Measurements from ENCODE around the gene DNAJB14. TPM values are rescaled to one million over a fixed set of nuclear protein-coding genes. Genes with fewer than 3 reads are reported as not detected.

Gene DNAJB14
- total RNA-seq, 1 experiment from 2014 or later, result 41.0 TPM

GRCh38 chr4:99857307-99857706, 89.1 kb downstream of the DNAJB14 start:
- Mint-ChIP-seq H3K27me3 (ENCODE audit: low read depth) (no peaks in the 10 kb centered on the region; the same call in 1 of the 2 replicates), H3K4me3 (no peak overlapping the region), H3K36me3 (ENCODE audit: insufficient read depth in 1 of 3, low read depth in 3 of 3) (no peaks in the 10 kb centered on the region), H3K4me1 (peaks cover 7 to 11% of the 10 kb centered on the region in 2 experiments), H3K9me3 (no peaks in the 10 kb centered on the region), H3K27ac (no peak overlapping the region)
- H3K4ac ChIP-seq (ENCODE audit: low read depth, low read length), result no peak overlapping the region
- no peak overlapping the region for H3T11ph ChIP-seq (ENCODE audit: low read length)
- no peak overlapping the region for H2AFZ ChIP-seq (ENCODE audit: low read length)
- no peak overlapping the region for H3K27ac ChIP-seq (ENCODE audit: insufficient read length, low read depth, low read length)
- H4K5ac ChIP-seq (ENCODE audit: insufficient read length, low read depth, low read length), result no peak overlapping the region
- H3K56ac ChIP-seq (ENCODE audit: insufficient read length, low read depth, low read length), result no peak overlapping the region
- H3K4me2 ChIP-seq (ENCODE audit: insufficient read depth, insufficient read length, low read length), result no peak overlapping the region
- no peak overlapping the region for H3K14ac ChIP-seq (ENCODE audit: insufficient read depth, low read length)
- no CpG with 5 or more reads among the region's 3 CpGs for WGBS (ENCODE audit: extremely low coverage, insufficient read length, low lambda C conversion rate)
- no peaks in the 10 kb centered on the region for H3K23me2 ChIP-seq (ENCODE audit: insufficient read length, low read depth, low read length, poor library complexity, severe bottlenecking)
- H2BK20ac ChIP-seq (ENCODE audit: low read depth, low read length, poor library complexity, severe bottlenecking), result no peak overlapping the region
- H4K20me1 ChIP-seq (ENCODE audit: control insufficient read depth, insufficient read depth, insufficient read length), result no peaks in the 10 kb centered on the region
- no peak for TF ChIP-seq CTCF (conservative IDR thresholded peaks at IDR 0.05)
- H4K8ac ChIP-seq (replicated peaks; ENCODE audit: insufficient read length, low read depth, low read length), result no peak overlapping the region
- no peaks in the 10 kb centered on the region for H3K4me1 ChIP-seq (ENCODE audit: insufficient read depth, low read length)
- no peaks in the 10 kb centered on the region for H3K9me3 ChIP-seq (ENCODE audit: control insufficient read depth, low read depth, low read length)
- no peak overlapping the region for H4K91ac ChIP-seq (ENCODE audit: insufficient read length, low read depth, low read length)
- H3K27me3 ChIP-seq (ENCODE audit: insufficient read depth, low read length), result no peaks in the 10 kb centered on the region
- no peaks in the 10 kb centered on the region for H3K79me1 ChIP-seq (ENCODE audit: insufficient read depth, low read depth, low read length, poor library complexity, severe bottlenecking)
- no peak overlapping the region for H2AK5ac ChIP-seq (ENCODE audit: insufficient read length, low read length)
- H2BK5ac ChIP-seq (ENCODE audit: insufficient read length, low read length), result no peak overlapping the region
- no peak overlapping the region for H2BK15ac ChIP-seq (ENCODE audit: low read depth, low read length)
- H2BK120ac ChIP-seq (ENCODE audit: low read depth, low read length, poor library complexity, severe bottlenecking), result no peak overlapping the region
- H3K9ac ChIP-seq (ENCODE audit: extremely low read depth, insufficient read length, low read length), result no peak overlapping the region
- no peaks in the 10 kb centered on the region for H3K79me2 ChIP-seq (ENCODE audit: insufficient read depth, low read length)
- DNase-seq, result no peak
- H3K23ac ChIP-seq (ENCODE audit: insufficient read length, low read depth, low read length), result no peak overlapping the region
- no peak overlapping the region for H3K18ac ChIP-seq (ENCODE audit: insufficient read length, low read depth, low read length)
- H2BK12ac ChIP-seq (ENCODE audit: insufficient read length, low read depth, low read length), result no peak overlapping the region
